ENCODE data around the gene LDLRAD1. TPM values are rescaled to one million over a fixed set of nuclear protein-coding genes. Genes with fewer than 3 reads are reported as not detected.
"Not testable (repeated sequence)": the region's sequence is repeated elsewhere in the genome, so short reads cannot be mapped to it uniquely, and the experiment has no call there.

LDLRAD1 gene
- total and polyA plus RNA-seq, 3 donors from 2014 or later, result 0.81 to 1.2 (median 1.1) TPM

DNA sequence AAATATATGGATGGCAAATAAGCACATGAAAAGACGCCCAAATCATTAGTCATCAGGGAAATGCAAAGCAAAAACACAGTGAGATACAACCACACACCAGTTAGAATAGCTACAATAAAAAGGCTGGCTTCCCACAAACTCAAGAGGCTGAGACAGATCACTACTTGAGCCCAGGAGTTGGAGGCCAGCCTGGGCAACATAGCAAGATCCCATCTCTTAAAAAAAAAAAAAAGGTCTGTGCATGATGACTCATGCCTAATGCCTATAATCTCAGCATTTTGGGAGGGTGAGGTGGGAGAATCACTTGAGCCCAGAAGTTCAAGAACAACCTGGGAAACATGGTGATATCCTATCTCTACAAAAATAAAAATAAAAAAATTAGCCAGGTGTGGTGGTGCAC, 19.8 kb downstream of the LDLRAD1 start:
- intact Hi-C loops (cut with DNase I; ENCODE audit: low total_unique reads), result no loop called here
- no peak for DNase-seq
- no peaks in the 10 kb centered on the region for H3K4me1 ChIP-seq
- WGBS, 2 donors, result 80 to 87% methylated on average over 1 of the region's 1 CpG
- no peaks in the 10 kb centered on the region for H3K36me3 ChIP-seq (ENCODE audit: low read depth, missing control alignments)
- no peak overlapping the region for H3K27ac ChIP-seq
- no peaks in the 10 kb centered on the region for H3K9me3 ChIP-seq
- no peak overlapping the region for H3K4me3 ChIP-seq
- TF ChIP-seq, protein P1, sequence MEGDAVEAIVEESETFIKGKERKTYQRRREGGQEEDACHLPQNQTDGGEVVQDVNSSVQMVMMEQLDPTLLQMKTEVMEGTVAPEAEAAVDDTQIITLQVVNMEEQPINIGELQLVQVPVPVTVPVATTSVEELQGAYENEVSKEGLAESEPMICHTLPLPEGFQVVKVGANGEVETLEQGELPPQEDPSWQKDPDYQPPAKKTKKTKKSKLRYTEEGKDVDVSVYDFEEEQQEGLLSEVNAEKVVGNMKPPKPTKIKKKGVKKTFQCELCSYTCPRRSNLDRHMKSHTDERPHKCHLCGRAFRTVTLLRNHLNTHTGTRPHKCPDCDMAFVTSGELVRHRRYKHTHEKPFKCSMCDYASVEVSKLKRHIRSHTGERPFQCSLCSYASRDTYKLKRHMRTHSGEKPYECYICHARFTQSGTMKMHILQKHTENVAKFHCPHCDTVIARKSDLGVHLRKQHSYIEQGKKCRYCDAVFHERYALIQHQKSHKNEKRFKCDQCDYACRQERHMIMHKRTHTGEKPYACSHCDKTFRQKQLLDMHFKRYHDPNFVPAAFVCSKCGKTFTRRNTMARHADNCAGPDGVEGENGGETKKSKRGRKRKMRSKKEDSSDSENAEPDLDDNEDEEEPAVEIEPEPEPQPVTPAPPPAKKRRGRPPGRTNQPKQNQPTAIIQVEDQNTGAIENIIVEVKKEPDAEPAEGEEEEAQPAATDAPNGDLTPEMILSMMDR (IDR thresholded peaks at IDR 0.05), result no peak
- no peak for TF ChIP-seq POLR2A (IDR thresholded peaks at IDR 0.05)
- H3K27me3 ChIP-seq, result no peaks in the 10 kb centered on the region

DNA sequence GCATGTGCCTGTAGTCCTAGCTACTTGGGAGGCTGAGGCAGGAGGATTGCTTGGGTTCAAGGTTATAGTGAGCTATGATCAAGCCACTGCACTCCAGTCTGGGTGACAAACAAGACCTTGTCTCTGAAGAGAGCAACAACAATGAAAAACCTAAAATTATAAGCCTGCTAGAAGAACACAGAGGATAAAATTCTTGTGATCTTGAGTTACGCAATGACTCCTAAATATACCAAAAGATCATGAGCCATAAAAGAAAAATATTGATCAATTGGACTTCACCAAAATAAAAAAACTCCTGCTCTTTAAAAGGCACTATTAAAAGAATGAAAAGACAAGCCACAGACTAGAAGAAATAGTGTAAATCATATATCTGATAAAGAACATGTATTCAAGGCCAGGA, 22.3 kb downstream of the LDLRAD1 start:
- no peaks in the 10 kb centered on the region for H3K36me3 ChIP-seq (ENCODE audit: low read depth, missing control alignments)
- no peak overlapping the region for H3K27ac ChIP-seq
- WGBS, 2 donors, result 97 to 100% methylated on average over 1 of the region's 1 CpG
- H3K4me3 ChIP-seq, result no peak overlapping the region
- intact Hi-C loops (cut with DNase I; ENCODE audit: low total_unique reads), result no loop called here
- no peaks in the 10 kb centered on the region for H3K27me3 ChIP-seq
- DNase-seq, result no peak
- no peaks in the 10 kb centered on the region for H3K9me3 ChIP-seq
- no peak for TF ChIP-seq POLR2A (IDR thresholded peaks at IDR 0.05)
- TF ChIP-seq, protein P1 (IDR thresholded peaks at IDR 0.05), result no peak
- H3K4me1 ChIP-seq, result no peaks in the 10 kb centered on the region

DNA sequence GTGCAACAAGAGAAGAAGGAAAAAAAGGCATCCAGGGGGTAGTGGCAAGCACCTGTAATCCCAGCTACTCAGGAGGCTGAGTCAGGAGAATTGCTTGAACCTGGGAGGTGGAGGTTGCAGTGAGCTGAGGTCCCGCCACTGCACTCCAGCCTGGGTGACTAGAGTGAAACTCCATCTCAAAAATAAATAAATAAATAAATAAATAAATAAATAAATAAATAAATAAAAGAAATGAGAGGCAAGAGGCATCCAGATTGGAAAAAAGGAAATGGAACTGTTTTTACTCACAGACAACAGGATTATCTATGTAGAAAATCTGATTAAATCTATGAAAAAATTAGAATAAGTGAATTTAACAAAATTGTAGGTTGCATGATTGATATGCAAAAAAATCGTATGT, 23.5 kb downstream of the LDLRAD1 start:
- DNase-seq; H3K9me3 ChIP-seq; H3K27ac ChIP-seq; H3K4me3 ChIP-seq; H3K27me3 ChIP-seq; H3K4me1 ChIP-seq; H3K36me3 ChIP-seq (ENCODE audit: low read depth, missing control alignments); intact Hi-C loops (cut with DNase I; ENCODE audit: low total_unique reads): not testable (repeated sequence)
- WGBS, 2 donors, result 95 to 97% methylated on average over 2 of the region's 2 CpGs

DNA sequence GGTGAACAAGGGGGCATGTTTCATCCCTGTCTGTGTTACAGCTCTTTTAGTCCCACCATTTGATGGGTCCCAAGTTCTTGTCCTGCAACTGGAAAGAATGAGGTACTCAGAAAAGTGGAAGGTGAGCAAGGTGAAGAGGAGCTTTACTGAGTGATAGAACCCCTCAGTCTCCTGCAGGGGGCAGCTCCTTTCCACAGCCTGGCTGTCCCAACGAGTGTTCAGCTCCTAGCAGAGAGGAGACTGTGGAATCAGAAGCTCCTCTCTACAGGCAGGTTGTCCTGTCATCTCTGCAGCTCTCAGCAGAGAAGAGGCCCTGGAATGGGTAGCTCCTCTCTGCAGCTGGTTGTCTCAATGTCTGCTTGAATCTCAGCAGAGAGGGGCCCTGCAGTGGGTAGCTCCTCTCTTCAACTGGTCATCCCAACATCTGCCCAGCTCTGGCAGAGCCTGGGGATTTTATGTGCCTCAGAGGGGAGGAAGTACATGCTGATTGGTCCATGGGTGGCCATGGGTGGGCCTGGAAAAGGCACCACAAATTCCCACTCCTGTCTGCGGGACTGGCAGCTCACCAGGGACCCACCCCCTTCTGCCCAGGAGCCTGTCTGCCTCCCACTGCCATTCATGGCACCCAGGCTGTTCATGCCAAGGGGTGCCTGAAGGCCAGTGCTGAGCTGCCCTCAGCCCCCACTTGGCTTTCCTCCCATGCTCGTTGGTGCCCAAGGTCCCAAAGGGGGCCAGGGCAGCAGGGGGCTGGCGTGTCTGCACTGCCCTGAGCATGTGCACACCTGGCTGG, 25.7 kb downstream of the LDLRAD1 start:
- no peak overlapping the region for H3K4me3 ChIP-seq
- H3K27ac ChIP-seq, result no peak overlapping the region
- H3K9me3 ChIP-seq, result no peaks in the 10 kb centered on the region
- 64 to 78% methylated on average over 3 to 4 of the region's 4 CpGs for WGBS, 2 donors
- no peaks in the 10 kb centered on the region for H3K36me3 ChIP-seq (ENCODE audit: low read depth, missing control alignments)
- H3K4me1 ChIP-seq, result no peaks in the 10 kb centered on the region
- H3K27me3 ChIP-seq, result no peaks in the 10 kb centered on the region
- no peak for DNase-seq
- TF ChIP-seq, protein P1 (IDR thresholded peaks at IDR 0.05), result no peak
- TF ChIP-seq POLR2A (IDR thresholded peaks at IDR 0.05), result no peak
- intact Hi-C loops (cut with DNase I; ENCODE audit: low total_unique reads), result no loop called here

DNA sequence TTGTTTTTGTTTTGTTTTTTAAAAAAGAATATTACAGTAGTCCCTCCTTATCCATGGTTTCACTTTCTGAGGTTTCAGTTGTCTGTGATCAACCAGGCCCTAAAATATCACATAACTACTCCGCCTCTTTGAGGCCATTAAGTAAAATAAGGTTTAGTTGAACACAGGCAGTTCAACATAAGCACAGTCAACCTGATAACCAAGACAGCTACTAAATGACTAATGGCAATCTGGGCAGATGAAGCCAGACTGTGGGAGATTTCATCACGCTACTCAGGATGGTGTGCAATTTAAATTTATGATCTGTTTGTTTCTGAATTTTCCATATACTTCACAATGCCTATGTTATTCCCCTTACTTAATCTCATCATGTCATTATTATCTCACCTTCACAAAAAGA, 30.1 kb downstream of the LDLRAD1 start:
- no peak overlapping the region for H3K4me3 ChIP-seq
- TF ChIP-seq, protein P1 (IDR thresholded peaks at IDR 0.05), result no peak
- TF ChIP-seq POLR2A (IDR thresholded peaks at IDR 0.05), result no peak
- H3K4me1 ChIP-seq, result no peaks in the 10 kb centered on the region
- 96% methylated on average over 2 of the region's 2 CpGs for WGBS, 2 donors
- intact Hi-C loops (cut with DNase I; ENCODE audit: low total_unique reads), result no loop called here
- no peaks in the 10 kb centered on the region for H3K9me3 ChIP-seq
- no peak for DNase-seq
- H3K27me3 ChIP-seq, result no peaks in the 10 kb centered on the region
- no peaks in the 10 kb centered on the region for H3K36me3 ChIP-seq (ENCODE audit: low read depth, missing control alignments)
- H3K27ac ChIP-seq, result no peak overlapping the region

Data from testis (tissue), 3 donors.